NT2/D1 (cell line): ENCODE data around the gene CRYM.
"Not testable (repeated sequence)": the region's sequence is repeated elsewhere in the genome, so short reads cannot be mapped to it uniquely, and the experiment has no call there.

Experiments
- DNase-seq: peaks from one replicate; pipeline ENCODE4 v3.0.0-alpha.2; 2011; ENCODE audit warnings: low read depth, low spot score
- H3K27me3 ChIP-seq: 2 replicates; pipeline ENCODE4 v1.6.0; 2011; ENCODE audit warnings: mild to moderate bottlenecking; ENCODE audit not compliant: insufficient read length, insufficient read depth
- H3K36me3 ChIP-seq: 2 replicates; pipeline ENCODE4 v1.6.1; 2011; ENCODE audit warnings: mild to moderate bottlenecking, low read length, mixed read lengths; ENCODE audit not compliant: insufficient read depth, insufficient read length
- H3K4me1 ChIP-seq: 2 replicates; pipeline ENCODE4 v1.5.1; 2011; ENCODE audit not compliant: insufficient read depth, insufficient read length
- H3K4me3 ChIP-seq: 2 replicates; pipeline ENCODE4 v1.5.1; 2011; ENCODE audit warnings: low read depth; ENCODE audit not compliant: insufficient read length
- H3K9ac ChIP-seq: 2 replicates; pipeline ENCODE4 v1.6.0; 2011; ENCODE audit warnings: low read depth; ENCODE audit not compliant: insufficient read length
- H3K9me3 ChIP-seq: 2 replicates; pipeline ENCODE4 v1.5.1; 2011; ENCODE audit warnings: mild to moderate bottlenecking, low read length; ENCODE audit not compliant: insufficient read depth
- SUZ12 ChIP-seq: IDR thresholded peaks from 2 replicates; pipeline ENCODE4 v1.6.1; 2011; ENCODE audit not compliant: insufficient read length, insufficient read depth; ENCODE audit errors: extremely low read depth
- YY1 ChIP-seq: IDR thresholded peaks from 2 replicates; pipeline ENCODE4 v1.6.1; 2011; ENCODE audit not compliant: insufficient read length, insufficient read depth
- ZNF274 ChIP-seq: IDR thresholded peaks from 2 replicates; pipeline ENCODE4 v1.6.1; 2011; ENCODE audit warnings: mild to moderate bottlenecking, low read depth, low read length

CRYM gene

DNA sequence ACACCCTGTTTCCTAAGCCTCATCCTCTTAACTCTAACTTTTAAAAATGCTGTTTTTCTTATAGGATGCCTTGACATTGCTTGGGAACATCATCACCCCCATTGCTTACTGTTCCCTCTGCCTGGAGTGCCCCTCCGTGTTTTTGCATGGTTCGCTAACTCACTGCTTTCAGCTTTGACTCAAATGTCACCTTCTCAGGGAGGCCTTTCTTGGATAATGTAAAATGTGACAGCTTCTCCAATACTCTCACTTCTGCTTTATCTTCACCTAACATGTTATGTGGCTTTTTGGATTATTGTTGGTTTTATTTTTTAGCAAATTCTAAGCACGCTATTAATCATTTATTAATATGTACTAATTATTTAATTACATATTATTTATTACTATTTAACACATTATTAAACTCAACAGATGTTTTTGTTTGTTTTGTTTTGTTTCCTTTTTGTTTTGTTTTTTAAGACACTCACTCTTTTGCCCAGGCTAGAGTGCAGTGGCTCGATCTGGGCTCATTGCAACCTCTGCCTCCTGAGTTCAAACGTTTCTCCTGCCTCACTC is 3.8 kb downstream of the CRYM start:
- DNase-seq = no peak
- Histone ChIP-seq H3K4me3 (no peak overlapping the region), H3K4me1 (peaks cover 8% of the 10 kb centered on the region), H3K36me3 (no peaks in the 10 kb centered on the region), H3K27me3 (peaks cover 24% of the 10 kb centered on the region), H3K9ac (no peak overlapping the region), H3K9me3 (no peaks in the 10 kb centered on the region)
- TF ChIP-seq SUZ12 (no peak), ZNF274 (no peak), YY1 (no peak)

DNA sequence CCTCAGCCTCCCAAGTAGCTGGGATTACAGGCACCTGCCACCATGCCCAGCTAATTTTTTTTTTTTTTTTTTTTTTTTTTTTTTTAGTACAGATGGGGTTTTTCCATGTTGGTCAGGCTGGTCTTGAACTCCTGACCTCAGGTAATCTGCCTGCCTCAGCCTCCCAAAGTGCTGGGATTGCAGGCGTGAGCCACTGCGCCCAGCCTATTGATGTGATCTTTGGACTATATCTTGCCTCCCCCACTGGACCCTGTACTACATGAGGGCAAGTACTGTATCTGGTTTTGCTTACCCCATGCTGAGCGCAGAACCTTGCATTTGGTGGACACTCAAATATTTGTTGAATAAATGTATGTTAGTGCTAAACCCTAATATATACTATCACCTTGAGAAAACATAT is 5.3 kb downstream of the CRYM start:
- H3K4me1 ChIP-seq = not testable (repeated sequence)
- H3K27me3 ChIP-seq = peaks cover 13% of the 10 kb centered on the region

DNA sequence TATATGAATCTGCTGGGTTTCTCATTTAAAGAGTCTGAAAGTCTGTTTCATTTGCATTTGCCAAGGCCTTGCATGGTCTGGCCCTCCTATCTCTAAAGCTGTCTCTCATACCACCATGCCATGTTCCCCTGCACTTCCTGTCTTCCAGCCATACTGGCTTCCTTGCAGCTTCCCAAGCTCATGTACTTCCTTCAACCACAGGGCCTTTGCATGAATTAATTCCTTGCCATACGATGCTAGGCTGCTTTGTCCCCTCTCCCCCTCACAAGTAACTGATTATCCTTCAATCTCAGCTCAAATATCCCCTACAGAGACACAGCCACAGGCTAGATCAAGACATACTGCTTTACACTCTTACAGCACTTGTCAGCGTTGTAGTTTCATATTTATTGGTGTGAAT is 5.8 kb downstream of the CRYM start:
- Histone ChIP-seq H3K27me3 (peaks cover 8% of the 10 kb centered on the region), H3K4me3 (no peak overlapping the region), H3K4me1 (peaks cover 2% of the 10 kb centered on the region), H3K9me3 (no peaks in the 10 kb centered on the region), H3K36me3 (no peaks in the 10 kb centered on the region), H3K9ac (no peak overlapping the region)
- TF ChIP-seq SUZ12 = no peak
- DNase-seq = no peak

More for the DNA sequence above, 5.3 kb downstream of the CRYM start:
- DNase-seq, H3K9ac ChIP-seq, H3K36me3 ChIP-seq, H3K9me3 ChIP-seq, H3K4me3 ChIP-seq: not testable (repeated sequence)

DNA sequence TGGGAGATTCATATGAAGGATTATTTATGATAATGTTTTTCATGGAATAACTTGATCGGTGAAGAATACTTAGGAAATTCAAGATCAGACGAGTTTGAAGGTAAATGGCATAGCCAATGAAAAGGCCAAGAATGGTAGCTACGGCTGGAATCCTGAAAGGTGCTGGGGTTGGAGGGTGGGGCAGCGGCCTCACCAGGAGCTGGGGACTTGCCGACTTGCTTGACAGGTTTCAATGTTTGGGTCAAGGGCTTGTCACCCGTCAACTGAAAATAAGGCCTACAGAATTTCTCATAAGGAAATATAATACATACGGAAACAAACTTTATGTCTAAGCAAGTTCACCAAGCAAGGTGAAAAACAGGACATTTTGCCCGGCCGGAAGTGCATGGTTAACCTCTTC is 9.9 kb downstream of the CRYM start:
- H3K9me3 ChIP-seq = no peaks in the 10 kb centered on the region
- H3K4me3 ChIP-seq = no peak overlapping the region
- no peak for DNase-seq
- H3K27me3 ChIP-seq = no peaks in the 10 kb centered on the region
- no peaks in the 10 kb centered on the region for H3K4me1 ChIP-seq
- H3K36me3 ChIP-seq = no peaks in the 10 kb centered on the region
- H3K9ac ChIP-seq = no peak overlapping the region
- no peak for TF ChIP-seq YY1
- no peak for TF ChIP-seq SUZ12

DNA sequence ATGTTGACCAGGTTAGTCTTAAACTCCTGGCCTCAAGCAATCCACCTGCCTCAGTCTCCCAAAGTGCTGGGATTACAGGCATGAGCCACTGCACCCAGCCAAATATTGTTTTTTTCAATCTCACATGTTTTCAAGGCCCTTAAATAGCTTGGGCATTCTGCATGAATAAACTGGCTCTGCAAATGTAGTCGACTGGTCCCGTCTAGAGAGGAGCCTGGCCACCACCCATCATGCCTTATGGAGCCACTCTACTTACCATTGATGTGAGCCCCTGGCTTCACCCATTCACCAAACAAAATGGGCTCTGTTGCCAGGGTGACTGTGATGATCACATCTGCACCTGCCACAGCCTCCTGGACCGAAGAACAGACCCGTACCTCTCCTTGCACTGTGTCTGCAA is 10.8 kb downstream of the CRYM start:
- Histone ChIP-seq H3K4me3 (no peak overlapping the region), H3K9ac (no peak overlapping the region), H3K9me3 (no peaks in the 10 kb centered on the region), H3K36me3 (no peaks in the 10 kb centered on the region), H3K4me1 (no peaks in the 10 kb centered on the region), H3K27me3 (no peaks in the 10 kb centered on the region)
- TF ChIP-seq ZNF274 = no peak
- TF ChIP-seq SUZ12 = no peak
- TF ChIP-seq YY1 = no peak
- DNase-seq = no peak

DNA sequence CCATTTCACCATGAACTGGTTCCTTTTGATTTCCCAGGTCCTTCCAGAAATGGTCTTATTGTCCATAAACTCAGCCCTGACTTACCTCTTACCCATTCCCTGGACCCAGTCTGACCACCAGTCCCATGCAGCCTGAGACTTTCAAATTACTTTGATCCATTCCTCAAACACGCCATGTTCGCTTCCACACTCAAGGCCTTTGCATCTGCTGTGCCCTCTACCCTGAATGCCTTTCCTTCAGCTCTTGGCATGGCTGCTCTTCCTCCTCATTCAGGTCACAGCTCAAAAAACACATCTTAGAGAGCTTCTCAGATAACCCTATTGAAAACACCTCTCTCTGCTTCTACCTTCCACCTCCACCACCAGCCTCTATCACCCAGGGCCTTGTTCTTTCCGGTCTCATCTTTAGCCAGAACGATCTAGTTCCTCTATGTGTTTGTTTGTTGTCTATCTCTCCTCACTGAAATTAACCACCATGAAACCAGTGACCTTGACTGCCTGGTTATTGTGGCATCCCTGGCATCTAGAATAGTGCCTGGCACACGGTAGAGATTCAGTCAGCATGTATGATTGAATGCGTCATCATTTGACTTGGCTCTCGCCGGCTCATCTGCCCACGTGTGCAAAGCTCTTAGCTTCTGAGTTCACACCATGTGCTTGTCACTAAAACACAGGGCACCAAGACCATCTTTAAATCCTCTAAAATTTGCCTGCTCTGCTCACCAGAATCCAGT is 12.8 kb downstream of the CRYM start:
- Histone ChIP-seq H3K4me3 (no peak overlapping the region), H3K27me3 (no peaks in the 10 kb centered on the region), H3K9me3 (no peaks in the 10 kb centered on the region), H3K9ac (no peak overlapping the region), H3K4me1 (no peaks in the 10 kb centered on the region), H3K36me3 (no peaks in the 10 kb centered on the region)
- no peak for DNase-seq
- TF ChIP-seq SUZ12 (no peak), YY1 (no peak), ZNF274 (no peak)

DNA sequence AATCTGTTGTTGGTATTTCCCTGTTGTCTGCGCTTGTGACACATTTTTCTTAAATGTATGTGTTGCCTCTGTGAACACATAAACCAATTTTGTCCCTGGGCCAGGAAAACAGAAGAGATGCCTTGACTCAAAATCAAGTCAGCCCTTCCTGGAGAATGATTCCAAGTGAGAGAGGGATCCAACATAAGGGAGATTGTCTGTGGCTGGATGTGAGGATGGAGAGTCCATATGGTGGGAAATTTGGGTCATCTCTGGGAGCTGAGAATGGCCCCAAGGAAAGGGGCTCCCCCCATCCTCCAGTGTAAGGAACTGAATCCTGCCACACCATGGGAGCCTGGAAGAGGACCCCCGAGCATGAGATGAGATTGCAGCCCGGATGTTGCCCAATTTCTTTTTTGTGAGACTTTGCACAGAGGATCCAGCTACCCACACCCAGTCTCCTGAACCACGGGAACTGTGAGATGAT is 13.5 kb downstream of the CRYM start:
- H3K27me3 ChIP-seq = no peaks in the 10 kb centered on the region
- TF ChIP-seq ZNF274 = no peak
- no peak for TF ChIP-seq YY1
- no peak for TF ChIP-seq SUZ12
- no peaks in the 10 kb centered on the region for H3K4me1 ChIP-seq
- DNase-seq = no peak
- H3K9ac ChIP-seq = no peak overlapping the region
- no peaks in the 10 kb centered on the region for H3K9me3 ChIP-seq
- H3K36me3 ChIP-seq = no peaks in the 10 kb centered on the region
- no peak overlapping the region for H3K4me3 ChIP-seq
